HG03442 (cell line): ENCODE measurements around the gene PLD5.

Experiments used
- ATAC-seq: cut with Tn5 transposase; IDR thresholded peaks from one replicate; pipeline ENCODE4 v1.9.1; 2021; ENCODE audit warnings: mild to moderate bottlenecking, moderate library complexity; ENCODE audit not compliant: unreplicated experiment

PLD5 gene

DNA sequence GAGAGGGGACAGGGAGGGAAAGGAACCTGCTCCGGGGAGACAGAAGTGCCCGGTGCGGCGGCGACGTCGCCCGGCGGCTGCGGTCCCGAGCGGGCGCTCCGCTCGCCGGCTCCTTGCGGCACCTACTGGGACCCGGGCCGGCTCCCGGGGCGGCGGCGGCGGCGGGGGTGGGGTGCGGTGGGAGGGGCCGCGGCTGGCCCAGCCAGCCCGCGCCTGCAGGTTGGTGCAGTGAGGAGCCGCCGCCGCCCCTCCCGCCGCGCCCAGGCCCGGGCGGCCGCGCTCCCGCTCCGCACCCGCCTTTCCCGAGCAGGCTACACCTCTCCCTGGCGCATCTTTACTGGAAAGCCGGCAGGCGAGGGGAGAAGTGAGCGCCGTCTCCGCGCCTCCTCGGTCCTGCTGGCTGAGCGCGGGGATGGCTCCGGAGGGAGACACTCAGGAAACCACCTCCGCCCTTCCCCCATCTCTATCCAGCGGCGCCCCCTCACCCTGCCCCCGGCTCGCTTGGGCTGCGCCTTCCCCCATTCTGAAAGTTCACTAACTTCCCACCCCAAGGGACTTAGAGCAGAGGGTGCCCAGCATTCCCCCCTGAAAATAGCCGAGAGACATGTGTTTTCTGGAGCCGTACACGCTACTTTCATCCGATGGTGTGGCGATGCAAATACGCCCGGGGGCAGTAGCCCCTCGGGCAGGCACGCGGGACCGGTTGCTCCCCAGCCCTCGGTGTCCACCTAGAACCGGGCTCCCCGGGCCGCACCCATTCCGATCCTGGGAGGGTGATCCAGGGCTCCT is at the start of gene PLD5:
PLD5 (minus strand) TSS at position 127 of the 789 bp plus-strand sequence.
- no peak for ATAC-seq

DNA sequence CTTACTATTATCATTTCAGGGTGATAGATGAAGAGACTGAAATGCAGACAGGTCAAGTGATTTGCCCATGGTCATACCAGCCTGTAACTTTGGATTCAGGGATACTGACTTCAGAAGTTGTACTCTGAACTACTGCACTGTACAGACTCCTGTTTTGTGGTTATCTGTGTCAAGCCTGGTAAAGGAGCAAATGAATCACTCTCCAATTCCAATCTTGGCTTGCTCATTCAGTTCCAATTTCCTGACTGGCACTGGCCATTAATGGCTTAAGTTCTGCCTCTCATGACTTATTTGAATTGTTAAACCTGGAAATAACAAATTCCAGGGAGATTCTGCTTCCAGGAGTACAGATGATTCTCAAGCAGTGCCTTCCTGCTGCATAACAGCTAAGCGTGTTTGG is 45.4 kb upstream of the PLD5 start:
- ATAC-seq: no peak

DNA sequence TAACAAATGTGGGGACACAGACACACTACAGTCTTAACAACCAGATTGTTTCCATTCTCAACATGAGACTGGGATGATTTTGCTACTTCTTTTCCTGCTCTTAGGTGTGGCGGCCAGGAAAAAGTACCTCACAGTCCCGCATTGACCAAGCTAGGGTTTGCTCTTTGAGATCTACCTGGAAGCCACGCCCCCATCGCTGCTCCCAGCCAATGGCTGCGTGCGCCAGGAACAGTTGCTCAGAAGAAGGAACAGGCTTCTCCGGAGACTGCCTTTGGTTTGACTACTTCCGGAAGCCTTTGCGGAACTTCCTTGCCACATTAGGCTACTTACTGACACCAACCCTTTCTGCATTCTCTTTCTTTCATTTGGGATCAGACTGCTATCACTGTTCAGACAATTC is 44.2 kb upstream of the PLD5 start:
- no peak for ATAC-seq

DNA sequence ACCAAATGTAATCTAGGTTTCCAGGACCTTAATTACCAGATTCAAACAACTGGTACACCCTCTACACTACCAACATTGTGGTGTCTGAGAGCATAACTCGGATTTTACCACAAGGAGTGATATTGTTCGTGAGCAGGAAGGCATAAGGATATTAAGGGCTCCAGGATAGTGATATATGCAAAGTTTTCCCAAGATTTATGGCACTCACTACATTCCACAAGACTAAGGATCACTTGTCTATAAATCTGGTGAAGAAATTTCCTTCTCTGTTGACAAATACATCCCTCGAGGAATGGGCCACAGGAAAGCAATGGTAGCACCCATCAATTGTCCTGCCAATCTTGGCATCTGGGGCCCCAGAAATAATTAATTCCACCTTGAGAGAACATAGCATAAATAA is 43.1 kb upstream of the PLD5 start:
- ATAC-seq: no peak

DNA sequence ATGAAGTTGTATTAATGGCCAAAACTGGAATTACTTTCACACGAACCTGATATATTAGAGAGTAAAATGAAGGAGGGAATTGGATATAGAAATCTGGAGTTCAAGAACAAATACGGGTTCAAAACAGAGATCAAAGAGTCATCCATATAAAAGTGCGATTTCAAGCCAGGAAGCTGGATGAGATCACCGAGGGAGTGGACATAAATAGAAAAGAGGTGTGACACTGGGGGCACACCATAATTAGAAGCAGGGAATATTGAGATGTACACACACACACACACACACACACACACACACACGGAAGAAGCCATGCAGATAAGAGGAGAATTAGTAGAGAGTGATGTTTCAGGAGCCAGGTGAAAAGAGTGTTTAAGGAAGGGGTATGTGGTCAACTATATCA is 32.3 kb upstream of the PLD5 start:
- no peak for ATAC-seq

DNA sequence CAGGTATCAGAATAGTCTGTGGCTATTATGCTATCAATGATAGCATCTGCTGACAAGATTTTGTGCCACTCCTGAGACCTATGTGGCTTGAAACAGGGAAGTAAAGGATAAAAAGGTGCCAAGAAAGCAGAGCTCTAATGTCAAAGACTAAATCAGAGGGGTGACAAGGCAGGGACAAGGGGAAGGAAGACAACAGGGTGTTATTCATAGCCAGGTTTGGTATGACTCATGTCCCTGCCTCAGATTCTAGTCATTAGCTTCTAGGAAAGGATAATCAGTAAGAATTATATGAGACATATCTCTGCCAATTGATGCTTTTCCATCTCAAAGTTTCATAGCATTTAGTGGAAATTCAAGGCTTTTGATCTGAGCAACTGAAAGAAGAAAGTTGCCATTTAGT is 31.8 kb upstream of the PLD5 start:
- no peak for ATAC-seq

DNA sequence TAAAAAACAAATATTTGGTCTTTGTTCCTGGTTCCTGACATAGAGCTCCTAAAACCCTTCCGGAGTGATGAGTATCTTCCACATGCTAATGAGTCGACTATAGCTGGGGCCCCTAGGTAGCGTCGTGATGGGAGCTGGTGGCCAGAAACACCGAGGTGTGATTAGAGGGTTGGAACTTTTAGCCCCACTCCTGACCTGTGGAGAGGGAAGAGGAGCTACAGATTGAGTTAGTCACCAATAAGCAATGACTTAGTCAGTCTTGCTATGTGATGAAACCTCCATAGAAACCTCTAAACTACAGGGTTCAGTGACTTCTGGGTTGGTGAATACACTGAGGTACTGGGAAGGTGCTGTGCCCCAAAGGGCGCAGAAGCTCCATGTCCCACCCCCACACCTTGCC is 30.1 kb upstream of the PLD5 start:
- ATAC-seq: no peak

DNA sequence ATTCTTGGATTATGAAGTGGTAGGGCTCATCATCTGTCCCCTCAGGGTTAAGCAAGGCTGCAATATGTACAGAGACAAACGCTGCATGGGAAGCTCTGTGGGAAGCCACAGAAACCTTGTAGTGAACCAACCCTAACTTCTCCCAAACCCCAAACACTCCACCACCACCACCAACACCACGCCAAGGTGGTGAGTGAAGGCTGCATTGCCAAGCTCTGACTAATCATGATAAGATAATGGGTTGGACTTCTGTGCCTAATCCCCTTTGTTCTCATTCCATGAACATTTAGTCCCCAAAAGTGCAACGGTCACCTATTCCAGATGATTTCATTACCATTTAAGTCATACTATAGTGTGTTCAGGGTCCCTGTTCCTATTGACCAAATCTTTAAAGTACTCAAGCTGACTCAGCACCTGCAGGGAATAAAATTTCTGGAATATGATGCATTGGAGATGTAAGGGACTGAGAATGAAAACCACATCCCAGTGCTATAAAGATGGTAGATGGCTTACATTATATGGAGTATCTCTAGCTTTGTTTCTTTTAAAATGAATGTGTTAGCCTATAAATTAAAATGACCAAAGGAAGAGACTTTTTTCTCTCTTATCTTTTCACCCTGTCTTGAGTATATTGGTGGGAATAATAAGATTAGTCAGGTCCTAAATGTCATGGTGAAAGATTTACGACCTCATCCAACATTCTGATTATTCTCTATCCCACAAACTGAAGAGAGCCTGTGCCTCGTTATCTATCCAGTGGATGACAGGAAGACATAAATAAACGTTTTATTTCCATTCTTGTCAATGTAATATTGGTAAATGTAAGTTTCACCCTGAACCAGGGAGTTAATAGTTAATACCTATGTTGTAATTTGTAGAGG is 22.6 kb upstream of the PLD5 start:
- no peak for ATAC-seq

DNA sequence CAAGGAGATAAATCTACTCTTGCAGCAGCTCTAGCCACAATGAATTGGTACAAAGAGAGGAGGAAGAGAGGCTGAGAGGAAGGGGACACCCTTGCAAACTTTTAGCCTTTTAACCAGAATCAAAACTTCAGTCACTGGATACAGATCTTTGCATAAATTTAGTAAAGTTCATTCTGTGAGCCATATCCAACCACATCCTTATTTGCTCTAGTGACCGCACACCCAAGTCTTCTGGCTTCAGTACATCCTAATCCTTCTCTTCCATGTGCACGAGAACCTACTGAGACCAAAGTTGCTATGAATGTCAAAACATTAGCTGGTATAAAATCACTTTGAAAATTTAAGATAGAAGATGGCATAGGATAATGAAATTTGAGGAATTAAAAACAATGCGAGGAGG is 21.9 kb upstream of the PLD5 start:
- ATAC-seq: no peak

DNA sequence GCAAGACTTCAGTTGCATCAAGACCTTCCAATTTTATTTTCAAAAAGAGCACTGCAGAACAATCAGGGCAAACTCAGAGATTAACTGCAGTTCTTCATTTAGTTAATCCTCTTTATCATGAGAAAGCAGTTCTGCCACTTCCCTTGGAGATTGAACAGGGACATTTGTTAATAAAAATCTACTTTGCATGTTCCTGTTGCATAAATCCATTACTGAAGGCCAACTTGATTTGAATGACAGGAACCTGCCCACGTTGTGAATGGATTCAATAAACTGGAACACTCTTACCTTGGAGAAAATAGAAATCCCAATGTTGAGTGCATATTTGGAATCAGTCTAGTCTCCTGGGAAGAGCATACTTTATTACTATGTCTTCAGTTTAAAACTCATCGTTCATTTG is 19.6 kb upstream of the PLD5 start:
- no peak for ATAC-seq

DNA sequence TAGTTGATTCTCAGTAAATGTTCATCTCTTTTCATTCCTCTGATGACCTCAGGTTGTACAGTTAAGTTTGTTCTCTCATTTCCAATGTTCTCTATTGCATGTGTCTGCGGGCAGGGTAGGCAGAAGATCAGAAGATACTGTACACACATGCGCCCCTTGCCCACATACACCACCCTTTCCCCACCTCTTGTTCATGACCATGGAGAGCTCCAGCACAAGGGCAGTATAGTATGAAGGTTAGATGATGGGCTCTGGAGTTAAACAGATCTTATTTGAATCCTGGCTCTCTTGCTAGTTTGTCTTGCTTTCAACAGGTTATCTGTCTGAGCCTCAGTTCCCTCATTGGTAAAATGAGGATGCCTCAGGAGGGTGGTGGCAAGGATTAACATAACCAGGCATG is 17.8 kb upstream of the PLD5 start:
- no peak for ATAC-seq

DNA sequence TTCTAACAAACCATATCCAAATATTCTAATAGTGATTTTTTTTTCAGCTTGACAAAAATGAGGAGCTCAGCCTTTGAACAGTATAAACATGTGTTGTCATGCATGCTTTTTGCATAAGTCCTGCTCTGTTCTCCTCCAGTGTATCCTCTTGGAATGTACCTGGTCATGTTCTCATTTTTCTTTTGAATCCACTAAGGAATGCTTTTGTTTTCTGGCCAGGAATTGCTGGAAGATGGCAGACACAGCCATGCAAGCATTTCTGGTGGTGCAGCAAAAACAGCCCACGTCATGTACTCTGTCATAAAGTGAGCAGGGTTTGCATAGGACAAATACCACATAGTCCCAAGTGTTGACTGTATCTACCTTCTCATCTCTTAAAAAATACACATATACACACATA is 11.5 kb upstream of the PLD5 start:
- no peak for ATAC-seq

DNA sequence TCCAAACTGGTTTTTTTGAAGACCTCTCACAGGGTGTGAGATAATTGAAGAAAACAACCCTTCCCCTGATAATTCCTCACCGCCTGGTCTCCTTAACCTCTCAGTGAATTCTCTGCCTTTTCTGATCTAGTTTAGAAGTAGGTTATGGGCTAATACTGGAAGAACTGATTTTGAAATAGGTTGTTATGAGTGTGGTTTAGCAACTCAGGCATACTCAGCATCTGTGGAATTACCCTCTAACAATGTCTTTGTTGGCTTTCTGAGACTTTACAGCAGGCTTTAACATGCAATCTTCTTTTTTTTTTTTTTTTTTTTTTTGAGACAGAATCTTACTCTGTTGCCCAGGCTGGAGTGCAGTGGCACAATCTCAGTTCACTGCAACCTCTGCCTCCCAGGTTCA is 10.3 kb upstream of the PLD5 start:
- no peak for ATAC-seq

DNA sequence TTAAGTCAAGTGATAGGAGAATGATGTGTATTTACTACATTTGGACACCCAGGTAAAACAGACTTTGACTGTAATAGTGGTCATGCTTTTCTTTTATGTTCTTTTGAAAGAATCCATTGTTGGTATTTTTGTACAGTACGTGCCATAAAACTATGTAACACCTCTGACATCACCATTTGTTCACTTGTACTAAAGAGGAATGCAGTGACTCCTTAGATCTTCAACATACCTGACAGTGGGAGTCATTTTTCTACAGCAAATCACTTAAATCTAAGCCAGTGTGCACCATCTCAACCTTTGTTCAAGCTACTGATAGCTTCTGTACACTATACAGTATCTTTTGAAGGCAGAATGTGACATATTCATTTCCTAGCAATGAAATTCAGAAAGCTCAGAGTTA is 6.3 kb upstream of the PLD5 start:
- ATAC-seq: no peak

DNA sequence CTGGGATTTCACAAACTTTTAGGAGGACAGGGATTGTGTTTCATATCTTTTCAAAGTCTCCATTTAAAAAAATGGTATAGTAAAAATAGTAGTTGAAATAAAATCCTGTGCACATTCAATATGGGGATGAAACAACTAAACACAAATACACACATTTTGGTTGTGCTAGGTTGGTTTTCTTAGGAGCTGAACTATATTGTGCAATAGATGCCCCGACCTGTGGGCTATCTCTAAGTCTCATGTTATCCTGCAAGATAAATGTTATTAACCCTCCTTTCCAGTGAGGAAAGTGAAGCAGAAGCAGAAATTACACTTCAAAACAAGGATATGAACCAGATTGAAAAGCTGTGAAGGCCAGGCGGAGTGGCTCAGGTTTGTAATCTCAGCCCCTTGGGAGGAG is 1.3 kb upstream of the PLD5 start:
- no peak for ATAC-seq

DNA sequence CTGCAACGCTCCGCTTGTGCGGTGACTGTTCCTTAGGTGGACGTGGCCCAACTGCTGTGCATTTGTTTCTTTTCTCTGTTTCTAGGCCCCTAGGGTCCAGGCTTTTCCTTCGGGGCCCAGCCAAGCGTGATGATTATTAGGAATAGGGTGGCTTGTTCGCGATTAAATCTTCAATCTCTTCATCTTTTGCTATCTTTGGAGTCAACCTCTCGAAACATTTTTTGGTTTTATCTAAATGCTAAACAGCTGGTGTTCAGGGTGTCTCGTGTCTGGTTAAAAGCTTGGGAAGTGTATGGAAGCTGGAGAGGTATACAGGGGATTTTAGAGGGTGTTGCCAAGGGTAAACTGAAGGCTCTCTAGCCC is 844 bp upstream of the PLD5 start:
- ATAC-seq: no peak

DNA sequence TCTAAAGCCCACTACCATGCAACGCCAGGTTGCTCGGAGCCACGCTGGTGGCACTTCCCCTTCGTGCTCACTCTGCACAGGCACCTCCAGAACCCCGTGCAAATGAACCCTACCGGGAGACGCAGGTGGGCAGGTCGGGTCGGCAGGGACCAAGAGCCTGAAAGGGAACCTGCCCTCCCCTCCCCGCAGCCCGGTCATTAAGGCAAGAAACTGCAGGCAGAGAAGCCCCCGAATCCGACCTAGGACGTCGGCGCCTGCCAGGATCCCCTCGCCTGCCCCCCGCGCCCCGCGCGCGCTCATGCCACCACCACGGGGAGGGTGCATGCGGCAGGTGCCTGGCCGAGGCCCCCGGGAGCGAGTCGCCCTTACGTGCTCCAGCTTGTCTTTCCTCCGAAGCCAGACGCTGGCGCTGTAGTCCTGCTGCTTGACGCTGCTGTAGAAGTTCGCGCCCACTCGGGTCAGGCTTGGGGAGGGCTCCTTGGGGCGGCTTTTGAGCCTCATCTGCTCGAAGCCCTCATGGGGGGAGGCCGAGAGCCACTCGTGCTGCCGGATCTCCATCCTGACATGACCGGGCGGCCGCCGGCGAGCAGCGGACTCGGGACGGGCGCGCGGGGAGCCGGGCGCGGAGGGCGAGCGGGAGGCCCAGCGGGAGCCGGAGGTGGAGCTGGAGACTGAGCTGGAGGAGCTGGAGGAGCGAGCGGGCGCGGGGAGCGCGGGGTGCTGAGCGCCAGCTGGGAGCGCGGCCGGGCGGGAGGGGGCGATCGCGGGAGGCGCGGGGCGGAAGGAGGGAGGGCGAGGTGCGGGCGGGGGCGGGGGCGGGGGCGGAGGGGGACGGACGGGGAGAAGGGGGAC is 552 bp downstream of the PLD5 start:
- ATAC-seq: no peak

DNA sequence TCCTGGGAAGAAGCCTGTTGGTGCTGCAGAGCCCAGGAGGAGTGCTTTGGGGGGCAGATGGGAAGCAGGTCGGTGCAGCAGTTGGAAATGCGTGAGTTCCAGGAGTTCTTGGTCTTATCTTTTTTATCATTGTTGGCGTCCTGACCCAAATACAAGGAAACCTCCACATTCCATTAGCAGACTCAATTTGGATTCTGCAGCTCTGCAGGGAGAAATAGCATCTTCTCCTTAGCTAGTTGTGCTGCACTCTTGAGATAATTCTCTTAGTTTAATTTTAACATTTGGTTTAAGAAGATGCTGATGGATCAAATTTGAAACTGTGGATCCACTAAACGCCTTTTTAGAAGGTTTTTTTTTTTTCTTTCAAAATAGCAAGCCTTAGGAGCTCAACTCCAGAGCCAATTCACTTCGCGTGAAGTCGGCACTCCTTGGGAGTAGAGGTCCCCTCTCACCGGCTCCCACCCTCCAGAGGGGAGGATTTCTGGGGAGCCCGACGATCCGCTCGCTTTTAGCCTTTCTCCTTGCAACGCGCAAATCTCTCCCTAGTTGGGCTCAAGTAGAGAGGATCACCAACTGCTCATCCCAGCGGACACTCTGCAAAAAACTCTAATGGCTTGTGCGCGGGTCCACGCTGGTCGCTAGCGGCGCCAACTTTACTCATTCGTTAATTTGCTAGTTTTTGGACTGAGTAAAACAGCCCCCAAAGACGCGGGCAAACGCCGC is 1.3 kb downstream of the PLD5 start:
- no peak for ATAC-seq

DNA sequence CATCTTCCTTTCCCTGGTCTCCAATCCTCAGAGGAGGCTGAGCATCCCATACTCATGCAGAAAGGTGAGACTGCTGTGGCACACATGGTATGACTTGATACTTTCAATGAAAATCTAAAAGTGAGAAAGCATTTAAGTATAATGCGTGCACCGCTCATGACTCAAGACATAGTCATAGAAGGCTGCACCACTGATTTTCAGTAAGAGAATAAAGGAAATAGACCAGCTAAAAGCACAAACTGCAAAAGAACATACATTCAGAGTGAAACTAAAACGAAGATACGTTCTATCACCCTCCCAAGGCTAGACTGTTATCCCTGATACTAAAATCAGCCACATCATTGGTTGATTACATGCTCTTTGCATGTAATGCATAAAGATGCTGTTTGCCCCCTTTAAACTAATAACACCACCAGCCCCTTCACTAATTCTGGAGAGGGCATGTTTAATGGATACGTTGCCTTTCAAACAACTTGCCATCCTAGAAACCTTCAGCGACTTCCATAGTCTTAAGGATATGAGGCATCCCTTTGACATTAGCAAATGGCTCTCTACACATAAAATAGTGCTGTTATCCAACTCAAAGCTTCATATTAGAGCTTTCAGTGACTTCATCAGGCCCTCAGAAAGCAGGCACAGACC is 2.1 kb downstream of the PLD5 start:
- peak; percentile 43 for ATAC-seq

DNA sequence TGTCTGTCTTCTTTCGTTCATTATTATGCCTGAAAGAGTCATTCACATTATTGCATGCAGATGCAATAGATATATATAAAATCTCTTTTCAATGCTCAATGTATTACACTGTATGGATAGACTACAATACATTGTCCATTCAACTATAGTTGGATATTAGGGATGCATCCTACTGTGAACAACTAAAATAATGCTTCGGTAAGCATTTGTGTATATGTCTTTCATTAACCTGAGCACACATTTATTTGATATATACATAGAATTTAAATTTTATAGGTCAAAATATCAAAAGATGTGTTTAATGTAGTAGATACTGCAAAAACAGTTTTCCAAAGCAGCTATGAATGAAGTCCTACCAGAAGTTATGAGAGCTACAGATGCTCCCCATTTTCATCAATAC is 8.9 kb downstream of the PLD5 start:
- ATAC-seq: no peak
